DOHH2 (cell line): Measurements from ENCODE around the gene VPS8.

ENCODE experiments used
- EZH2phosphoT487 ChIP-seq: fragments of 200-600 bp; sonication (generic); IDR thresholded peaks from 2 replicates; pipeline ENCODE4 v1.6.1; 2017; ENCODE audit warnings: borderline replicate concordance, mild to moderate bottlenecking, antibody characterized with exemption, low read length, moderate library complexity, mixed read lengths
- TF ChIP-seq, protein P1 (sequence below): fragments of 200-600 bp; sonication (generic); IDR thresholded peaks from one replicate; pipeline ENCODE4 v1.5.1; 2014; ENCODE audit warnings: antibody characterized with exemption, mild to moderate bottlenecking, low read depth, low read length; ENCODE audit not compliant: poor library complexity, severe bottlenecking

DNA sequence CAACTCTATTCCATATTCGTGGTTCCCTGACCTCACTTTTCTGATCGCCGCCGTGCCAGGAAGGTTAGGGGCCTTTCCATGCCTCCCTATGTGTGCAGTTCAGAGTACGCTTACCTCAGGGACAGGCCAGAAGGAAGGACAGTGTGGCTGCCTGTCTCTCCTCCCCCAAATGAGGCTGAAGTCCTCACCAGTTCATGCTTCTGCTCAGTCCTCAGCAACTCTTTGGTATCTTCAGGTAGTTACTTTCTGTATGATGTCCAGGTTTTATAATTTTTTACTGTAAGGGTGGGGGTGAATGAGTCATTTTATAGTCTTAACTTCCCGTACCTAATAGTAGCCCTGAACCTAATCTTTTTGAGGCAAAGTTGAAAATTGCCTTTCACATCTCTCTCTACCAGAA, 98.7 kb downstream of the VPS8 start:
- TF ChIP-seq, protein P1, sequence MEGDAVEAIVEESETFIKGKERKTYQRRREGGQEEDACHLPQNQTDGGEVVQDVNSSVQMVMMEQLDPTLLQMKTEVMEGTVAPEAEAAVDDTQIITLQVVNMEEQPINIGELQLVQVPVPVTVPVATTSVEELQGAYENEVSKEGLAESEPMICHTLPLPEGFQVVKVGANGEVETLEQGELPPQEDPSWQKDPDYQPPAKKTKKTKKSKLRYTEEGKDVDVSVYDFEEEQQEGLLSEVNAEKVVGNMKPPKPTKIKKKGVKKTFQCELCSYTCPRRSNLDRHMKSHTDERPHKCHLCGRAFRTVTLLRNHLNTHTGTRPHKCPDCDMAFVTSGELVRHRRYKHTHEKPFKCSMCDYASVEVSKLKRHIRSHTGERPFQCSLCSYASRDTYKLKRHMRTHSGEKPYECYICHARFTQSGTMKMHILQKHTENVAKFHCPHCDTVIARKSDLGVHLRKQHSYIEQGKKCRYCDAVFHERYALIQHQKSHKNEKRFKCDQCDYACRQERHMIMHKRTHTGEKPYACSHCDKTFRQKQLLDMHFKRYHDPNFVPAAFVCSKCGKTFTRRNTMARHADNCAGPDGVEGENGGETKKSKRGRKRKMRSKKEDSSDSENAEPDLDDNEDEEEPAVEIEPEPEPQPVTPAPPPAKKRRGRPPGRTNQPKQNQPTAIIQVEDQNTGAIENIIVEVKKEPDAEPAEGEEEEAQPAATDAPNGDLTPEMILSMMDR, result no peak
- TF ChIP-seq EZH2phosphoT487, result no peak
